GOT3 (cell line): Measurements from ENCODE around the gene OR8G1.
"Not testable (repeated sequence)": the region's sequence is repeated elsewhere in the genome, so short reads cannot be mapped to it uniquely, and the experiment has no call there.

Experiments
- DNase-seq: peaks from one replicate; lab custom pipeline; 2025; ENCODE audit warnings: mixed read lengths; lab: John Stamatoyannopoulos, UW

Gene OR8G1, protein sequence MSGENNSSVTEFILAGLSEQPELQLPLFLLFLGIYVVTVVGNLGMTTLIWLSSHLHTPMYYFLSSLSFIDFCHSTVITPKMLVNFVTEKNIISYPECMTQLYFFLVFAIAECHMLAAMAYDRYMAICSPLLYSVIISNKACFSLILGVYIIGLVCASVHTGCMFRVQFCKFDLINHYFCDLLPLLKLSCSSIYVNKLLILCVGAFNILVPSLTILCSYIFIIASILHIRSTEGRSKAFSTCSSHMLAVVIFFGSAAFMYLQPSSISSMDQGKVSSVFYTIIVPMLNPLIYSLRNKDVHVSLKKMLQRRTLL

GRCh38 chr11:124240621-124241397 is at the start of gene OR8G1:
OR8G1 (plus strand) TSS chr11:124241095; CDS start chr11:124249676, 8,581 bp downstream.
- no peak for DNase-seq

DNA sequence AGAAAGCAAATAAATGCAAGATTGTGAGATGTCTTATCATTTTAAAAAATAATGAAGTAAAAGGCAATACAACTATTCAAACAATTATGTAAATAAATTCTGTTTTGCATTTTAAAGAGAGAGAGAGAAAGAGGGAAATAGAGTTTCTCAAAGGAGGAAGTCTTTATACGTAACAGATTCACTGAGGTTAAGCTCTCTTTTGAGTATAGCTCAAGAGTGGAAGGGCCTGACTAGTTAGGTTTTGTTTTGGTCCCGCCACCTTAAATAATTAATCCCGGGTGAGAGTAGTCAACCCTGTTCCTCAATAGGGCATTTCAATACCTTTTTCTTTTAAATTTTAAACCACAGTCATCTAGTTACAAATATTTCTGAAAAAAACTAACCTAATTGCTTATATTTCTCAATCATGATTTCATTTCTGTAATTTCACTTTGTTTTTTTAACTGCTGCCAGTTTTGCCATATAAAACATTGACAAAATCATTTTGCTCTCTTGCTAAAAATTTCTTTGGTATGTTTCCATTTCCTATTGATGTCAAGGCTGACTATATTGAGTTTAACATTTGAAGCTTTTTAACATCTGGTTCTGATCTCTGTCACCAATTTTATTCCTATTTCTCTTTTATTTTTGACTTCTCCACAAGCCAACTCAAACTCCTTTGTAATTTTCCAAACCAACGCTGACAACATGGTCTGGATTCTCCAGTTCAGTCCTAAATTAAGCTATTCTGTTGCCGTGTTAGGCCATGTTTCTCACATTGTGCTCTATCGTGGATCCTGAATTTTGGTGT is 47.5 kb upstream of the OR8G1 start:
- DNase-seq: no peak

DNA sequence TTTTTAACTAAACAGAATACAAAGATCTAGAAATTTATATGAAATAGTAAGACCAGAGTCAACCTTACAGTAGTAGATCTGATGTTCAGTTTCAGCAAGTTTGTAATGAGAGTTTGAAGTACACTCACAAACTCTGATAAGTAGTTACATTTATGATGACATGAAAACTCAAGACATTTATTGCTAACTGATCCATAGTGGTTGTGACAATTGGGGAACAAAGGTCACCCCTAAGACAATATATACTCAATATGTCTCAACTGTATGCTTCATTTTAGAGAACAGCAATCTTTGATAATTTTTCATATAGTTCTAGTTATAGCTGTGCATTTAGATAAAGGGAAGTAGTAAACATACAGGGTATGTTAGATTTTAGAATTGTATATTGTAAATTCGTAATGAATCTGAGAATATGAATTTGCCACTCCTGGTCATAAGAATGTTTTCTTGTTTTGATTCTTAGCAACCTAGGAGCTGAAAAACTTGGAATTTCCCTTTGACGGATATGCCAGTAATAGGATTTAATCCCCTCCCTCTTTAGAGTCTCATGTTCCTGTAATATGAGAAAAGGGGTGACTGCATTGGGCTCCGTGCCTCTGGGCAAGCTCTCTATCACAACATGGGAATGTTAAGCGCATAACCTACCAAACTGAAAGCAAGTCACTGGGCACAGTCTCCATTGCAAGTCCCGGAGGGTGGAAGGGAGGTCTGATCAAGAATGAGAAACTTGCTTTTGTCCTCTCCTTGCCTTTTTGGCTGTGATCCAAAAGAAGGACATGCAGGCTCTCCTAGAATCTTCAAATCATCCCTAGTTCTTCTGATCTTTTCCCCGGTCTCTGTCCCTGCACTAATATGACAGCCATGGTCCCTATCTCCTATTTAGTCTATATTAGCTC is 46.4 kb upstream of the OR8G1 start:
- DNase-seq: no peak

- DNase-seq: no peak
These were observed 45.6 kb upstream of the OR8G1 start for GRCh38 chr11:124195189-124195734.

GRCh38 chr11:124197999-124198398 is 42.9 kb upstream of the OR8G1 start:
- no peak for DNase-seq

GRCh38 chr11:124198897-124199296 is 42.0 kb upstream of the OR8G1 start:
- DNase-seq: no peak

GRCh38 chr11:124199702-124200101 is 41.2 kb upstream of the OR8G1 start:
- DNase-seq: no peak

GRCh38 chr11:124200671-124201070 is 40.2 kb upstream of the OR8G1 start:
- DNase-seq: no peak

GRCh38 chr11:124202951-124203350 is 37.9 kb upstream of the OR8G1 start:
- DNase-seq: no peak

- no peak for DNase-seq
These were observed 36.9 kb upstream of the OR8G1 start for GRCh38 chr11:124204008-124204407.

GRCh38 chr11:124207102-124207792 is 33.6 kb upstream of the OR8G1 start:
- DNase-seq: no peak

DNA sequence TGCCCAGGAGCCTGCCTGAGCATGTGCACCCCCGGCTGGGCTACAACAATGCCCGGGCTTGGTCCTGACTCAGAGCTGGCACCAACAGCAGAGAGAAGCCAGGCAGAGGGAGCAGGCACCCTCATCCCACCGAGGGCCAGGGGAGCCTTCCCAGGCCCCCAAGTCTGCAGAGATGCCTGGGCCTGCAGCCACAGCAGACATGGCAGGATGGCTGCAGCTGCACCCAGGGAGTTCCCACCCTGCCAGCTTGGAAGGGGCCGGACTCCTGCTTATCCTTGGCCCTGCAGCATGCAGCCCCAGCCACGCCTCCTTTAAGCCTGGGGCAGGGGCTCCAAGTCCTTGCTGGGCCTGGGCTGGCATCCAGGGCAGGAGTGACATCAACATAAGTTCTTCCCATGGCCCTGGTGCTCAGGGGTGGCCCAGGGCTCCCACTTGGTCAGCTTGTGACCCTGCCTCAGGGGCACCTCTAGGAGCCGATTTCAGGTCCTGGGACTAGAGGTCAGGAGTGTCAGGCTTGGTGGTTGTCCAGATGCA is 31.0 kb upstream of the OR8G1 start:
- DNase-seq: no peak

DNA sequence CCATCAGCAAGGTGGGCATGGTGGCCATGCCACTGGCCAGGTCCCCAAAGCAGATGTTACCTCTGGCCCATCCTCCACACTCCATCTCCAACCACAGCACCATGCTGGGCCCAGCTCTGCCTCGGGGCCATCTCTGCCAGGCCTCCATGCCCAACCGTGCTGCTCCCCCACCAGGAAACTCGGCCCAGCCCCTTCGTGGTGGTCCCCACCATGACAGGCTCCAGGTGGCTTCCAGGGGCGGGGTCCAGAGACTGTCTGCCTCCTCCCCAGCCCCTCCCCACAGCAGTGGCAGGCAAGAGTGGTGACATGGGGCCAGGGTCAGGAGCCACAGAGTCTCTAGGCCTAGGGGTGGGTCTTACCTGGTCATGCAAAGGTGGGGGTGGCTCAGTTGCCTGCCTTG is 30.5 kb upstream of the OR8G1 start:
- no peak for DNase-seq

DNA sequence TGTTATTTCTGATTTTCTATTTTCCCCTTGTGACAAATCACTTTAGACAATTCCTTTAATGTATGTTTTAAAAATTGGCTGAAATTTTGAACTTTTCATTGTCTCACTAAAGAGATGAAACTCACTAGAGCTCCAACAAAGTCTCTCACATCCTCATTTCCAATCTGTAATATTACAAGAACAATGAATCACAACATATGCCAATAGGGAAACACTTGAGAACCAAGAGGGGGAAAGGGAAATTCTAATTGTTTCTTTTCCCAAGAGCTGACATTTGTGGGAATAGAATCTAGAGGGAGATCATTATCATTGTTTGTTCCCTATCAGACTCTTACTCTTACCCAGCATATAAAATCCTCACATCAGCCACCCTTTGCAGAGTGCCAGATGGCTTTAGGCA is 29.6 kb upstream of the OR8G1 start:
- no peak for DNase-seq

- DNase-seq: no peak
These were observed 26.9 kb upstream of the OR8G1 start for GRCh38 chr11:124214027-124214426.

DNA sequence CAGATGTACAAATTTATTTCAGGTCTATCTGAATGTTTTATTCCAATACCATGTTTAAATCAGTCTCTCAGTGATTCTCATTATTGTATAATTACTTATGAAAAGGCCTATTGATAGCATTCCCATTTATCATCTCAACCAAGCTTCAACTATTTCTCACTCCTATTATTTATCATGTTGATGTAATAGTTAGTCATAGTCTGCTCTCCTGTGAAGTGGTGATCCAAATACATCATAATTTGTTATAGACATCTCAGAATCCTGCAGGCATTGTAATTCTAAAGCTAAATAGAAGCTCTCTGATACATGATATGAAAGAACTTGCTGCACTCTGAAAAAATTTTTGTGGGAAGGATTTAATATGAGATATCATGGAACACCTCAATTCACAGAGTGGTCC is 21.8 kb upstream of the OR8G1 start:
- no peak for DNase-seq

DNA sequence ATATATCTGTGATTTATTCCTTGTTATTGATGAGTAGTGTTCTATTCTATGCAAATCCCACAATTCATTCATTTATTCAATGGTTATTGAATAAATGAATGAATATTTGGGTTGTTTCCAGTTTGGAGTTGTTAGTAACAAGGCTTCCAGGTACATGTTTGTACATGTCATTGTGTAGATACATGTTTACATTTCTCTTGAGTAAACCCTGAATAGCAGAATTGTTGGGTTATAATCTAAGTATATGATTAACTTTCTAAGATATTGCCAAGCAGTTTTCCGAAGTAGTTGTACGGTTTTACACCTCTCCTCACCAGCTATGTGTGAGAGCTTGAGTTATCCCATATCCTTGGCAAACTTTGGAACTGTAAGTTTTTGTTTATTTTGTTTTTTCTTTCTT is 18.5 kb upstream of the OR8G1 start:
- DNase-seq: no peak

GRCh38 chr11:124224618-124225423 is 16.1 kb upstream of the OR8G1 start:
- not testable (repeated sequence) for DNase-seq

DNA sequence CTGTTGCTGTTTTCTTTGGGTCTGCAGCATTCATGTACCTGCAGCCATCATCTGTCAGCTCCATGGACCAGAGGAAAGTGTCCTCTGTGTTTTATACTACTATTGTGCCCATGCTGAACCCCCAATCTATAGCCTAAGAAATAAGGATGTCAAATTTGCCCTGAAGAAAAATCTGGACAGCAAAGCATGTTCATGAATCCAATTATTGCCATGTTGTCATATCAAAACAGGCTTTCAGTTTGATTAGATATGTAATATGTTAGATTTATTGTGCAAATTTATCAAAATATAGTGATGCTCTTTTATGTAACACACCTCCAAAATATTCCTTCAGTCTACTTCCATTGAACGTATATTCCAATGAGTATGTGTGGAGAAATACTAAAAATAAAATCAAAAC is 15.4 kb upstream of the OR8G1 start:
- DNase-seq: no peak

DNA sequence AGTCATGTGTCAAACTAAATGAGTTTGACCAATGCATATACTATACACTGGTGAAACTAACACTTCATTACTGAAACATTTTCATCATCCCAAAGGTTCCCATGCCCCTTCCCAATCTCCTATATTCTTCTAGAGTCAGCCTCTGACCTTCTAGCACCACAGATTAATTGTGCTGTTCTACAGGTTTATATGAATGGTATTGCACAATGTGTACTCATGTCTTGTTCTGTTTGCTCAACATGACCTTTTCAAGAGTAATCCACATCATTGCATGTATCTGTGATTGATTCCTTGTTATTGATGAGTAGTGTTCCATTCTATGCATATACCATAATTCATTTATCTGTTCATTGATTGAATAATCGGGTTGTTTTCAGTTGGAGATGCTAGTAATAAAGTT is 7.5 kb upstream of the OR8G1 start:
- DNase-seq: no peak
